SU-DHL-6 (cell line): ENCODE results near the gene ACP2.

Experiments used
- EZH2phosphoT487 ChIP-seq: fragments of 200-600 bp; sonication (generic), shearing (Covaris generic); conservative IDR thresholded peaks from 2 replicates; pipeline ENCODE4 v1.6.1; 2018; ENCODE audit warnings: mild to moderate bottlenecking, antibody characterized with exemption, low read length, moderate library complexity, mixed read lengths
- TF ChIP-seq, protein P1 (sequence below): fragments of 200-600 bp; sonication (generic); IDR thresholded peaks from one replicate; pipeline ENCODE4 v1.5.1; 2017; ENCODE audit warnings: antibody characterized with exemption, mild to moderate bottlenecking, low read length, moderate library complexity; ENCODE audit not compliant: insufficient read depth, poor library complexity, severe bottlenecking

DNA sequence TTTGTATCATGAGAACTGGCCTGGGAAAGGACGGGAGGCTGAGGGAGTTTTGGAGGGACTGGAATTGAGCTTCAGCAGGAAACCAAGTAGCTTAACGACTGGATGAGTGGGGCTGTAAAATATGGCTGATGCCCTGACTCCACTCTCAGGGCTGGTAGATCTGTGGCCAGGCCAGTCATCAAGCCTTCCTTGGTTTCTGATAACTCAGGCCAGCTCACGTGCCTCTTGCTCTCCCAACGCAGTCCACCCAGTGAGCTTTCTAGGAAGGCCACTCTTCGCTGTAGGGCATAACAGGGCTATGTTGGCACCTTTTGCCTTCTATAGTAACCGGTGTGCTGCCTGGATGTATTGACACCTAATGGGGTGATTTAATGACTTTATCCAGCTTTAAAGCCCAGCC is 15.5 kb upstream of the ACP2 start:
- TF ChIP-seq, protein P1, sequence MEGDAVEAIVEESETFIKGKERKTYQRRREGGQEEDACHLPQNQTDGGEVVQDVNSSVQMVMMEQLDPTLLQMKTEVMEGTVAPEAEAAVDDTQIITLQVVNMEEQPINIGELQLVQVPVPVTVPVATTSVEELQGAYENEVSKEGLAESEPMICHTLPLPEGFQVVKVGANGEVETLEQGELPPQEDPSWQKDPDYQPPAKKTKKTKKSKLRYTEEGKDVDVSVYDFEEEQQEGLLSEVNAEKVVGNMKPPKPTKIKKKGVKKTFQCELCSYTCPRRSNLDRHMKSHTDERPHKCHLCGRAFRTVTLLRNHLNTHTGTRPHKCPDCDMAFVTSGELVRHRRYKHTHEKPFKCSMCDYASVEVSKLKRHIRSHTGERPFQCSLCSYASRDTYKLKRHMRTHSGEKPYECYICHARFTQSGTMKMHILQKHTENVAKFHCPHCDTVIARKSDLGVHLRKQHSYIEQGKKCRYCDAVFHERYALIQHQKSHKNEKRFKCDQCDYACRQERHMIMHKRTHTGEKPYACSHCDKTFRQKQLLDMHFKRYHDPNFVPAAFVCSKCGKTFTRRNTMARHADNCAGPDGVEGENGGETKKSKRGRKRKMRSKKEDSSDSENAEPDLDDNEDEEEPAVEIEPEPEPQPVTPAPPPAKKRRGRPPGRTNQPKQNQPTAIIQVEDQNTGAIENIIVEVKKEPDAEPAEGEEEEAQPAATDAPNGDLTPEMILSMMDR: no peak
- no peak for TF ChIP-seq EZH2phosphoT487
